ENCODE data around the gene DENND4A. TPM values are rescaled to one million over a fixed set of nuclear protein-coding genes. Genes with fewer than 3 reads are reported as not detected.
A peak's percentile ranks its signal among the peaks of the same experiment; 100 is the strongest.
"Not testable (repeated sequence)": the region's sequence is repeated elsewhere in the genome, so short reads cannot be mapped to it uniquely, and the experiment has no call there.

Gene DENND4A
- polyA plus RNA-seq, 3 donors, result 17.1 to 19.6 (median 17.7) TPM

GRCh38 chr15:65821070-65821469 lies 29.0 kb upstream of the DENND4A start:
- no peak for DNase-seq (ENCODE audit: low read depth in 3 of 3, low spot score in 2 of 3)

- no peak for DNase-seq (ENCODE audit: low read depth in 3 of 3, low spot score in 2 of 3)
Observed at GRCh38 chr15:65819563-65819960, 27.5 kb upstream of the DENND4A start.

GRCh38 chr15:65818927-65819562 lies 27.0 kb upstream of the DENND4A start:
- no peak for DNase-seq (ENCODE audit: low read depth in 3 of 3, low spot score in 2 of 3)

DNA sequence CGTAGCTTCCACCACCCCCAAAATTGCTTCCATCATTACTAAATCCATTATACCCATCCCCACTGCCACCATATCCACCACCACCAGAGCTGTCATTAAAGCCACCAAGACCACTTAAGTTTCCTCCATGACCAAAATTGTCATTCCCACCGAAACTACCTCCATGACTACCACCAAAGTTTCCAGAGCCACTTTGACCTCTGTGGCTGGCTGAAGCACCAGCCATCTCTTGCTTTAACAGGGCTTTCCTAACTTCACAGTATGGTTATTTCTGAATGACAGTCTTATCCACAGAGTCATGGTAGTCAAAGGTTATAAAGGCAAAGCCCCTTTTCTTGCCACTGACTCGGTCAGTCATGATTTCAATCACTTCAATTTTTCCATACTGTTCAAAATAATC lies 24.3 kb upstream of the DENND4A start:
- no peak for DNase-seq (ENCODE audit: low read depth in 3 of 3, low spot score in 2 of 3)

GRCh38 chr15:65816008-65816407 lies 23.9 kb upstream of the DENND4A start:
- not testable (repeated sequence) for DNase-seq (ENCODE audit: low read depth in 3 of 3, low spot score in 2 of 3)

DNA sequence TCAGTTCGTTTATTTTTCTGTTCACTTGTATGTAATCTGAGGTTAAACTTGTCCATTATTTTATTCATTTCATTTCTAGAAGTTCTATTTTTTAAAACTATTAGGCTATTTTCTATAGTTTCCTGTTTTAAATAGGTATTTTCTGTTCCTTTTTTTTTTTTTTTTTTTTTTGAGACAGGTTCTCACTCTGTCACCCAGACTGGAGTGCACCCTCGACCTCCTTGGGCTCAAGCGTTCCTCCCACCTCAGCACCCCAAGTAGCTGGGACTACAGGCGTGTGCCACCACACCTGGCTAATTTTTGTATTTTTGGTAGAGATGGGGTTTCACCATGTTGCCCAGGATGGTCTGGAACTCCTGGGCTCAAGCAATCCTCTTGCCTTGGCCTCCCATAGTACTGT lies 22.2 kb upstream of the DENND4A start:
- DNase-seq (ENCODE audit: low read depth in 3 of 3, low spot score in 2 of 3), result not testable (repeated sequence)

GRCh38 chr15:65812916-65813315 lies 20.8 kb upstream of the DENND4A start:
- DNase-seq (ENCODE audit: low read depth in 3 of 3, low spot score in 2 of 3), result no peak

DNA sequence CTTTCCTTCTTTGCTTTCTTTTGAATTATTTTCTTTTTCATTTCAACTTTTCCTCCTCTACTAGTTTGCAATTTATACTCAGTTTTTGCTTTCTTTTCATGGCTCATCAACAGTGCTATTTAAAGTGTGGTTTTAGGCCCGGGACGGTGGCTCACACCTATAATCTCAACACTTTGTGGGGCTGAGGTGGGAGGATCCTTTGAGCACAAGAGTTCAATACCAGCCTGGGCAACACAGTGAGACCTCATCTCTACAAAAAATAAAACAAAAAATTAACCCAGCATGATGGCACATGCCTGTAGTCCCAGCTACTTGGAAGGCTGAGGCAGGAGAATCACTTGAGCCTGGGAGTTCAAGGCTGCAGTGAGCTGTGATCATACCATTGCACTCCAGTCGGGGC lies 20.4 kb upstream of the DENND4A start:
- DNase-seq (ENCODE audit: low read depth in 3 of 3, low spot score in 2 of 3), result no peak

DNA sequence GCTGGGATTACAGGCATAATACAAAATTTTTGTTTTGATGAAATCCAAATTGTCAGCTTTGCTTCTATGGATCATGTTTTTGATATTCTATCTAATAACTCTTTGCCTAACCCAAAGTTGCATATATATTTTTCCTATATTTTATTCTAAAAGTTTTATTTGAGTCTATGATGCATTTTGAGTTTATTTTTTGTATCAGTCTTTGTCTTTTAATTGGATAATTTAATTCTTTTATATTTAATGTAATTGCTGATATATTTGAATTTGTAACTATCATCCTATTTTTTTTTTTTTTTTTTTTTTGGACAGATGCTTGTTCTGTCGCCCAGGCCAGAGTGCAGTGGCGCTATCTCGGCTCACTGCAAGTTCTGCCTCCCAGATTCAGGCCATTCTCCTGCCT lies 19.7 kb upstream of the DENND4A start:
- no peak for DNase-seq (ENCODE audit: low read depth in 3 of 3, low spot score in 2 of 3)

DNA sequence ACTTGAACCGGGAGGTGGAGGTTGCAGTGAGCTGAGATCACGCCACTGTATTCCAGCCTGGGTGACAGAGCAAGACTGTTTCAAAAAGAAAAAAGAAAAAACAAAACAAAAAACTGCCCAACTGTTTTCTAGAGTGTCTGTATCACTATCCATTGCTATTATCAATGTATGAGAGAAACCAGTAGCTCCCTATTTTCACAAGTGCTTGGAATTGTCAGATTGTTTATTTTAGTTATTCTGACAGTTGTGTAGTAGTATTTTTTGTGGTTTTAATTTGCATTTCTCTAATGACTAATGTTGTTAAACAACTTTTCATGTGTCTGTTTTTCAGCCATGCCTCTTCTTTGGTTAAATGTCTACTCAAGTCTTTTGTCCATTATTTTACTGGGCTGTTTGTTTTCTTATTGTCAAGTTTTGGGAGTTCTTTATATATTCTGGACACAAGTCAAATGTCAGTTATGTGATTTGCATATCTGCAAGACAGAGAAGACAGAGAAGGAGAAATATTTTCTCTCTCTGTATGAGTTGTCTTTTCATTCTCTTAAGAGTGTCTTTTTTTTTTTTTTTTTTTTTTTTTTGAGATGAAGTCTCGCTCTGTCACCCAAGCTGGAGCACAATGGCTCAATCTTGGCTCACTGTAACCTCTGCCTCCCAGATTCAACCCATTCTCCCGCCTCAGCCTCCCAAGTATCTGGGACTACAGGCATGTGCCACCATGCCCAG lies 19.1 kb upstream of the DENND4A start:
- not testable (repeated sequence) for DNase-seq (ENCODE audit: low read depth in 3 of 3, low spot score in 2 of 3)

DNA sequence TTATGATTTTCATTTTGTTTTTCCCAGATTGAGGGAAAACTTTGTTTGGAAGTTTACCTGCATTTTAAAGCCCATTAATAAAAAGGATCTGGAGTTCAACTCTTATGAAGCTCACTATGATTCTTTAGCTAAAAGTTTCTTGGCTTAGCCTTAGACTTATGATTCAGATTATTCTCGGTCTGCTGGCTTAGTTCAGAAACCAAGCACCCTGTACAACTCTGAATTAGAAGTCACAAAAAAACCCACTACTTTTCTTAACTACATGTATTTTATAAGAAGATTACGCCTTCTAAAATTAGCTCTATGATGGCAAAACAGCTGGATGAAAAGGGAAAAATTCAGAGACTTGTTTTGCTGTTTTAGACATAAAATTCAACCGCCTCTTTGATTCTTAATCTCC lies 14.3 kb upstream of the DENND4A start:
- no peak for DNase-seq (ENCODE audit: low read depth in 3 of 3, low spot score in 2 of 3)

DNA sequence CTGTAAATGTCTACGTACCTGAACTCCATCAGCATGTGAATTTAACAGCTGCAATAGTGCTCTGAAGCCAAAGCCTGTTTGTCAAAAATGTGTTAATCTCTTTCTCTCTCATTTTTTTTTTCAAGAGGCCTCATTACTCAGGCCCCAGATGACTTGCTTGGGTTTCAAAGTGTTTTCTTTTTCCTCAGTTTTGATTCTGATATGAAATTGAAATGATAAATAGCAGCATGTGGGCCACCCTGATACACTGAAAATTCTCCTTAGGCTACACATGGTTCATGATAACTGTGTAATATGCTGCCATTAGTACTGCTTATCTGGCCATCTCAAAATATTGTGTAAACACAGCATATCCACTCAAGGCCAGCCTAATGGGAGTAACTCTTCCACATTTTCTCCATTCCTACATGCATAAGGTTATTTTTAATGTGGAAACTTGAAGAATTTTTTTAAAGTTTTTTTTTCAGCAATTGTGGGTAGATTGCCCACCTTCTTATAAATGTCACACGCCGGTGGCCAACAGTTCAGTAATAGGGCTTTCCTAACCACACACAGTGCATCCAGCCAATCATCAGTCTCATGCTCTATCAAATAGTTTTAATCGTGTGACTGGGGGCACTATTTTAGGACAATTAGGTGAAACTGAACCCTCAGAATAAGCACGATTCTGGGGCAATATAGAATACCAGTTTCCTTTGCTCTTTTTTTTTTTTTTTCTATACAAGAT lies 13.1 kb upstream of the DENND4A start:
- DNase-seq (ENCODE audit: low read depth in 3 of 3, low spot score in 2 of 3), result no peak

- no peak for DNase-seq (ENCODE audit: low read depth in 3 of 3, low spot score in 2 of 3)
Observed at GRCh38 chr15:65804252-65804931, 12.3 kb upstream of the DENND4A start.

DNA sequence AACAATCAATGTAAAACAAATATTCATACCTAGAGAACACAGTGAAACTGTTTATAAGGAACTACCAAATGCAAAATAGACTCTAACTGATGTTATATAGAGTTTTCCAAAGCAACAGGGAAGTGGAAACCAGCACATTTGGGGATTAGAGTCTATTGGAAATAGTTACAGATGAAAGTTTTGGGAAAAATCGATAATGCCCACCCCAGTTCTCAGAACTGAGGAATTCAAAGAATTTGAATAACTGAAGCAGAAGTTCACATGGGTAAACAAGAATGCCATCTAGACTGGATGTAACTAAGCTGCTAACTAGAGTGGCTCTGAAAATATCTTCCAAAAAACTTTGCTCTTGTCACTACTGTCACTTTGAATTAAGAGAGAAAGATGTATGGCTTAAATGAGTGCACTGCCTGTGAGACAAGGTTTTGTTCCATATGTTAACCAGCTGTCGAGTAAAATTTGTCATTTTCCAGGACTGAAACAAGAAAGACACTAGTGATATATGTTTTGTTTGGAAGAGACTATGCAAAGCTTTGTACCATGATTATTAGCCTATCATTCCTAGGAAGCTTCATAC lies 9.2 kb upstream of the DENND4A start:
- DNase-seq (ENCODE audit: low read depth in 3 of 3, low spot score in 2 of 3), result no peak

GRCh38 chr15:65796610-65797078 lies 4.6 kb upstream of the DENND4A start:
- DNase-seq (ENCODE audit: low read depth in 3 of 3, low spot score in 2 of 3), result no peak

DNA sequence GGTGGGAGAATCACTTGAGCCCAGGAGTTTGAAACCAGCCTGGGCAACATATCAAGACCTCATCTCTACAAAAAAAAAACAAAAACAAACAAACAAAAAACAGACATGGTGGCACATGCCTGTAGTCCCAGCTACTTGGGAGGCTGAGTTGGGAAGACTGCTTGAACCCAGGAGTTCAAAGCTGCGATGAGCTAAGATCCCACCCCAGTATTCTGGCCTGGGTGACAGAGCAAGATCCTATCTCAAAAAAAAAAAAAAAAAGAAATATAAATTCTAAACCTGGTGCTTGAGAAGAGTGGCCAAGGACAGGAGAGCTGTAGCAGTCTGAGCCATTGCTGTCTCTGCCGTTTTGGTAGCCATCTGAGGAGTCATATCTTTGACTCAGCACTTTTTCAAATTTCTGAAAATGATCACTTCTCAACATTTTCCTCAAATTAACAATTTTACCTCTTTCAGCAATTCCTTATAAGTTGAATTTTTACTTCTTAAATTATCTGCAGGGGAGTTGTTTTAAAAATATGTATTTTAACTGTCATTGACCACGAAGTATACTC lies 3.6 kb upstream of the DENND4A start:
- no peak for DNase-seq (ENCODE audit: low read depth in 3 of 3, low spot score in 2 of 3)

DNA sequence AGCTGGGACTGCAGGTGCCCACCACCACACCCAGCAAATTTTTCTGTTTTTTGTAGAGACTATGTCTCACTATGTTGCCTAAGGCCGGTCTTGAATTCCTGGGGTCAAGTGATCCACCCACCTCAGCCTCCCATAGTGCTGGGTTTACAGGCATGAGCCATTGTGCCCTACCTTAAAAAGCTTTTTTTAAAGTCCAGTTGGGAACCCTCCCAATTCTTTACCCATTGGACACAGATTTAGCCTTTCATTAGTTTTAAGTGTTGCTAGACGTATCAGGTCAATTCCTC lies 1.7 kb upstream of the DENND4A start:
- DNase-seq (ENCODE audit: low read depth in 3 of 3, low spot score in 2 of 3), result no peak

- DNase-seq (ENCODE audit: low read depth in 3 of 3, low spot score in 2 of 3), result peak in 1 of 3 donors; percentile 1
Observed at GRCh38 chr15:65792988-65793817, 1.1 kb upstream of the DENND4A start.

DNA sequence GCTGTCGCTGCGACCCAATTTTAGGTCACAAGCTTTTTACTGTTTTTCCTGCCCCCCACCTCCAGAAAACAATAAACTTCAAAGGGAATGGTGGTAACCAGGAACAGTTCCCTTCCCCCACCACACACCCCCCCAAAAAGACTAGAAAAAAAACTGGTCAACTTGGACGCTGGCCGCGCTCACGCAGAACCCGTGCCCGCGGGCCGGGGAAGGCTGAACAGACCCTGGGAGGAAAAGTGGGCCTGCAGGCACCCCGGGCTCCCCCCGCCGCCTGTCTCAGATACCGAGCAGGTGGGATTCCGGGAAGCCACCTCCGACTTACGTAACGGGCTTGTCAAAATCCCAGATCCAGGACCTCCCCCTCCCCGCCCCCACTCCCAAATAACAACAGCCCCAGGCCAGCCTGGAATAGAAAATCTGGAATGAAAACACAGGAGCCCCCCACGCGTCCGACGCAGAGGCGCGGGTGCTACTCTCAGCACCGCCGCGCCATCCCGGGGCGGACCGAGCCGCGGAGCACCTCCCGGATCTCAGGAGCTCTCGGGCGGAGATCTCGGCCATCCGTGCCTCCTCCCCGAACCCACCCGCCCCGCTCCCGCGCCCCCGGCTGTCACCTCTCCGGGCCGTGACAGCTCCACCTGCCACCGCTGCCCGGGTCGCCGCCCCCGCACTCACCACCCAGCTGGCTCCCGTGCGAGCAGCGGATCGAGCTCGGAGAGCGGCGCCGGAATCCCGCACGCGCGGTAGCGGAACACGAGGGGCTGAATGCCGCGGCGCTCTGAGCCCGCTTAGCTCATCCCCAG lies 557 bp downstream of the DENND4A start:
- peak; percentile 52 to 56 (median 54) for DNase-seq (ENCODE audit: low read depth in 3 of 3, low spot score in 2 of 3)

Data from right renal cortex interstitium (tissue), 3 donors.